Muscle layer of colon (tissue), 2 donors: ENCODE data around the gene WNT6.

Experiments used
- H3K27ac ChIP-seq: one replicate; pipeline ENCODE4 v1.7.0; 2013; ENCODE audit warnings: low read depth, mild to moderate bottlenecking, low read length, moderate library complexity
- H3K27me3 ChIP-seq, 2 donors: one replicate each; pipeline ENCODE4 v1.7.0; 2013; ENCODE audit warnings: low read length in 2 of 2, mild to moderate bottlenecking in 2 of 2; ENCODE audit not compliant: insufficient read depth in 2 of 2, control insufficient read depth in 1 of 2
- H3K36me3 ChIP-seq: one replicate; pipeline ENCODE4 v1.7.0; 2013; ENCODE audit warnings: mild to moderate bottlenecking, low read length; ENCODE audit not compliant: insufficient read depth
- H3K4me1 ChIP-seq: one replicate; pipeline ENCODE4 v1.7.0; 2013; ENCODE audit warnings: mild to moderate bottlenecking, low read length; ENCODE audit not compliant: insufficient read depth
- H3K4me3 ChIP-seq, 2 donors: one replicate each; pipeline ENCODE4 v1.7.0; 2013; ENCODE audit warnings: low read length in 2 of 2, low read depth in 1 of 2, mild to moderate bottlenecking in 1 of 2, moderate library complexity in 1 of 2
- H3K9ac ChIP-seq: one replicate; pipeline ENCODE4 v1.7.0; 2013; ENCODE audit warnings: low read length
- H3K9me3 ChIP-seq: one replicate; pipeline ENCODE4 v1.7.0; 2013; ENCODE audit warnings: mild to moderate bottlenecking, low read length
- donor health status: abdominal sarcoma.
- donor health status: Adenocarcinoma of cecum.

WNT6 gene

GRCh38 chr2:218880859-218881594 is 21.4 kb downstream of the WNT6 start:
- H3K36me3 ChIP-seq, result no peaks in the 10 kb centered on the region
- H3K27me3 ChIP-seq, result peaks cover 45 to 83% of the 10 kb centered on the region in 2 donors
- H3K4me1 ChIP-seq, result peaks cover 11% of the 10 kb centered on the region
- H3K9ac ChIP-seq, result no peak overlapping the region
- no peaks in the 10 kb centered on the region for H3K9me3 ChIP-seq
- H3K4me3 ChIP-seq, result no peak overlapping the region
- no peak overlapping the region for H3K27ac ChIP-seq

GRCh38 chr2:218881744-218882460 is 22.3 kb downstream of the WNT6 start:
- Histone ChIP-seq H3K36me3 (no peaks in the 10 kb centered on the region), H3K9me3 (no peaks in the 10 kb centered on the region), H3K27ac (no peak overlapping the region), H3K9ac (no peak overlapping the region), H3K27me3 (peaks cover 41 to 77% of the 10 kb centered on the region in 2 donors), H3K4me1 (peaks cover 11% of the 10 kb centered on the region), H3K4me3 (no peak overlapping the region)

GRCh38 chr2:218882461-218882816 is 22.8 kb downstream of the WNT6 start:
- Histone ChIP-seq H3K27ac (no peak overlapping the region), H3K9ac (no peak overlapping the region), H3K36me3 (no peaks in the 10 kb centered on the region), H3K4me3 (no peak overlapping the region), H3K9me3 (no peaks in the 10 kb centered on the region), H3K27me3 (peaks cover 36 to 72% of the 10 kb centered on the region in 2 donors), H3K4me1 (peaks cover 11% of the 10 kb centered on the region)

- H3K4me1 ChIP-seq, result peaks cover 11% of the 10 kb centered on the region
Observed at GRCh38 chr2:218882866-218883366, 23.3 kb downstream of the WNT6 start.

GRCh38 chr2:218883491-218884490 is 24.2 kb downstream of the WNT6 start:
- Histone ChIP-seq H3K27ac (no peak overlapping the region), H3K9me3 (no peaks in the 10 kb centered on the region), H3K9ac (no peak overlapping the region), H3K4me3 (no peak overlapping the region), H3K27me3 (peaks cover 30 to 59% of the 10 kb centered on the region in 2 donors), H3K4me1 (peaks cover 11% of the 10 kb centered on the region), H3K36me3 (no peaks in the 10 kb centered on the region)

More at GRCh38 chr2:218882866-218883366, 23.3 kb downstream of the WNT6 start:
- Histone ChIP-seq H3K9me3 (no peaks in the 10 kb centered on the region), H3K27ac (no peak overlapping the region), H3K27me3 (peaks cover 31 to 67% of the 10 kb centered on the region in 2 donors), H3K9ac (no peak overlapping the region), H3K4me3 (peak overlapping the region in 1 of 2 donors; percentile 22), H3K36me3 (no peaks in the 10 kb centered on the region)

- Histone ChIP-seq H3K9me3 (no peaks in the 10 kb centered on the region), H3K27ac (no peak overlapping the region), H3K36me3 (no peaks in the 10 kb centered on the region), H3K27me3 (peaks cover 25 to 51% of the 10 kb centered on the region in 2 donors), H3K4me1 (peaks cover 11% of the 10 kb centered on the region), H3K9ac (no peak overlapping the region), H3K4me3 (no peak overlapping the region)
Observed at GRCh38 chr2:218884519-218884918, 24.9 kb downstream of the WNT6 start.

GRCh38 chr2:218885981-218886947 is 26.7 kb downstream of the WNT6 start:
- no peak overlapping the region for H3K4me3 ChIP-seq
- H3K9ac ChIP-seq, result no peak overlapping the region
- H3K27ac ChIP-seq, result no peak overlapping the region
- peaks cover 4% of the 10 kb centered on the region for H3K4me1 ChIP-seq
- H3K36me3 ChIP-seq, result no peaks in the 10 kb centered on the region
- H3K27me3 ChIP-seq, result peaks cover 13 to 34% of the 10 kb centered on the region in 2 donors
- no peaks in the 10 kb centered on the region for H3K9me3 ChIP-seq

- H3K4me3 ChIP-seq, result no peak overlapping the region
- no peak overlapping the region for H3K9ac ChIP-seq
- no peak overlapping the region for H3K27ac ChIP-seq
- peaks cover 4% of the 10 kb centered on the region for H3K4me1 ChIP-seq
- peaks cover 6 to 30% of the 10 kb centered on the region in 2 donors for H3K27me3 ChIP-seq
- no peaks in the 10 kb centered on the region for H3K36me3 ChIP-seq
- H3K9me3 ChIP-seq, result no peaks in the 10 kb centered on the region
Observed at GRCh38 chr2:218887079-218887478, 27.5 kb downstream of the WNT6 start.

- peaks cover 4% of the 10 kb centered on the region for H3K4me1 ChIP-seq
- H3K36me3 ChIP-seq, result no peaks in the 10 kb centered on the region
- no peak overlapping the region for H3K4me3 ChIP-seq
- H3K9ac ChIP-seq, result no peak overlapping the region
- H3K9me3 ChIP-seq, result no peaks in the 10 kb centered on the region
- no peak overlapping the region for H3K27ac ChIP-seq
- peaks cover 2 to 27% of the 10 kb centered on the region in 2 donors for H3K27me3 ChIP-seq
Observed at GRCh38 chr2:218888341-218888740, 28.7 kb downstream of the WNT6 start.

- H3K4me3 ChIP-seq, result no peak overlapping the region
- no peak overlapping the region for H3K27ac ChIP-seq
- H3K9ac ChIP-seq, result no peak overlapping the region
- peaks cover 18 to 30% of the 10 kb centered on the region in 2 donors for H3K27me3 ChIP-seq
- H3K36me3 ChIP-seq, result no peaks in the 10 kb centered on the region
- H3K4me1 ChIP-seq, result peaks cover 7% of the 10 kb centered on the region
- no peaks in the 10 kb centered on the region for H3K9me3 ChIP-seq
Observed at GRCh38 chr2:218889937-218890336, 30.3 kb downstream of the WNT6 start.
